ENCODE results near the gene NFYC.

DNA sequence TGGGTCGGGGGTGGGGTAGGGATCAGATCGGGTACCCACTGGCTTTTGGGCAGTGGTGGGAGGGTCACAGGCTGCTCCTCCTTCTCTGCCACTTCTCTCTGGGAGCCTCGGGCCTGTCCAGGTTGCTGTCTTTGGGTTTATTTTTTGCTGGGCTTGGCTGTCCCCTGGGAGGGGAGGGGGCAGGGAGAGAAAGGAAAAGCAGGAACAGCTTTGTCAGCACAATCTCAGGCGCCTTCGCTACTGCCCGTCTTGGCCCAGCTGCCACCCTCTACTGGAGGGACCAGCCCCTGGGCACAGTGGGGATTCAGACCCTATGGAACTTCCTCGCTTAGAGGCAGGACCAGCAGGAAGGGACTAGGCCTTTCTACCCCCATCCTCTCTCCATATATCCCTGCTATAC is 100.5 kb downstream of the NFYC start:
- no peak for TF ChIP-seq SIN3A (IDR thresholded peaks at IDR 0.05; ENCODE audit: borderline replicate concordance, insufficient read depth, low read length)
- no peak for TF ChIP-seq POLR2AphosphoS5 (IDR thresholded peaks at IDR 0.05; ENCODE audit: low read depth, low read length)
- TF ChIP-seq TAF1 (IDR thresholded peaks at IDR 0.05; ENCODE audit: borderline replicate concordance, insufficient read depth, low read length) = no peak
- TF ChIP-seq REST (IDR thresholded peaks at IDR 0.05; ENCODE audit: insufficient read depth in 1 of 2, low read depth in 2 of 2, low read length in 2 of 2) = no peak

Data from PFSK-1 (cell line).